GM12892 (cell line): ENCODE measurements around the gene PADI2.

Experiments used
- POLR2A ChIP-seq: IDR thresholded peaks from 2 replicates; pipeline ENCODE4 v1.6.1; 2011; ENCODE audit warnings: low read depth, low read length, control low read depth
- POLR2AphosphoS5 ChIP-seq: IDR thresholded peaks from 2 replicates; pipeline ENCODE4 v1.6.1; 2011; ENCODE audit warnings: low read depth, low read length, control low read depth
- TAF1 ChIP-seq: IDR thresholded peaks from 2 replicates; pipeline ENCODE4 v1.6.1; 2011; ENCODE audit warnings: low read depth, mild to moderate bottlenecking, control low read depth, low read length, borderline replicate concordance

DNA sequence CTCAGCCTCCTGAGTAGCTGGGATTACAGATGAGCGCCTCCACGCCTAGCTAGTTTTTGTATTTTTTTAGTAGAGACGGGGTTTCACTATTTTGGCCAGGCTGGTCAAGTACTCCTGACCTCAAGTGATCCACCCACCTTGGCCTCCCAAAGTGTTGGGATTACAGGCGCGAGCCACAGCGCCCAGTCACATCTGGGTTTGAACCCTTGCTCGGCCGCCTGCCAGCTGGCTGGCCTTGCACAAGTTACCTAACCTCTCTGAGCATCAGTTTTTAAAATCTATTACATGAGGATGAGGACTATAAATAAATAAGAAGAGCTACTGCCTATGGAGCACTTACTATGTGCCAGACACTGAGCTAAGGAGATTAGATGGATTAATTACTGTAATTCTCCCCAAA lies 17.7 kb upstream of the PADI2 start:
- TF ChIP-seq POLR2AphosphoS5 (no peak), POLR2A (no peak), TAF1 (no peak)
